NCI-H2171 treated with DMSO at 0.1 percent for 48 hours (cell line): ENCODE results near the gene SYNPO2.
"Not testable (repeated sequence)": the region's sequence is repeated elsewhere in the genome, so short reads cannot be mapped to it uniquely, and the experiment has no call there.

Experiments used
- DNase-seq: peaks from one replicate; lab custom pipeline; 2025; lab: John Stamatoyannopoulos, UW

Gene SYNPO2

GRCh38 chr4:119035951-119036737 lies 147.5 kb downstream of the SYNPO2 start:
- no peak for DNase-seq

DNA sequence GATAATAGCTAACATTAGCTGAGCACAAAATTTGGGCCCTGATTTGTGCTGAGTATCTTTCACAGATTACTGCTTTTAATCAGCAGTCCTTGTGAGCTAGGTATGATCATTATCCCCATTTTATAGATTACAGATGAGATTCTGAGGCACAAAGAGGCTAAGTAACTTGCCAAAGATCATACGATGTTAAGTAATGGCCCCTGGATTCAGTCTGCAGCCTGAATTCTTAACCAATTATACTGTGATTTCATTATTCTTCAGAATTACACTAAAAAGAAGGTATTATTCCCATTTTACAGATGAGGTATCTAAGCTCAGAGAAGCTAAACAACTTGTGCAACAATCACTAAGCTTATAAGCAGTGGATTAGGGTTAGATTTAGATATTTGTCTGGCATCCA lies 149.1 kb downstream of the SYNPO2 start:
- DNase-seq: no peak

GRCh38 chr4:119038116-119038841 lies 149.6 kb downstream of the SYNPO2 start:
- no peak for DNase-seq

DNA sequence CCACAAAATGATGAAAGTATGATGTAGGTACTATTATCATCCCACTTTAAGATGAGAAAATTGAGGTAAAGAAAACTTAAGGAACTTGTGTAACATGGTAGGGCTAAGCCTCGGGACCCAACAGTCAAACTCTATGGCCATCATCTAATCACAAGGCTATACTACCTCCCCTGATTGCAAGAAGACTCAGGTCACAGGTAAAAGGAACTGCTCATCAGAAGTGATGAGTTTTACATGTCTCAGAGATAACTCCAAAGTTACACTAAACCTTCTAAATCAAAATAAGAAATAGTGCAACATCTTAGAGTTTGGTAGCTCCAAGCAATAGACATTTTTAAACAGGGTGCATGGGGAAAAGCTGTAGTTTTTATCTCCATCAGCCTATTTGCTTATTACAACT lies 150.5 kb downstream of the SYNPO2 start:
- DNase-seq: no peak

- no peak for DNase-seq
Measured at GRCh38 chr4:119039779-119040178, 151.1 kb downstream of the SYNPO2 start.

- DNase-seq: no peak
Measured at GRCh38 chr4:119040261-119040660, 151.6 kb downstream of the SYNPO2 start.

GRCh38 chr4:119040694-119041185 lies 152.1 kb downstream of the SYNPO2 start:
- no peak for DNase-seq

- DNase-seq: no peak
Measured at GRCh38 chr4:119041396-119041795, 152.7 kb downstream of the SYNPO2 start.

DNA sequence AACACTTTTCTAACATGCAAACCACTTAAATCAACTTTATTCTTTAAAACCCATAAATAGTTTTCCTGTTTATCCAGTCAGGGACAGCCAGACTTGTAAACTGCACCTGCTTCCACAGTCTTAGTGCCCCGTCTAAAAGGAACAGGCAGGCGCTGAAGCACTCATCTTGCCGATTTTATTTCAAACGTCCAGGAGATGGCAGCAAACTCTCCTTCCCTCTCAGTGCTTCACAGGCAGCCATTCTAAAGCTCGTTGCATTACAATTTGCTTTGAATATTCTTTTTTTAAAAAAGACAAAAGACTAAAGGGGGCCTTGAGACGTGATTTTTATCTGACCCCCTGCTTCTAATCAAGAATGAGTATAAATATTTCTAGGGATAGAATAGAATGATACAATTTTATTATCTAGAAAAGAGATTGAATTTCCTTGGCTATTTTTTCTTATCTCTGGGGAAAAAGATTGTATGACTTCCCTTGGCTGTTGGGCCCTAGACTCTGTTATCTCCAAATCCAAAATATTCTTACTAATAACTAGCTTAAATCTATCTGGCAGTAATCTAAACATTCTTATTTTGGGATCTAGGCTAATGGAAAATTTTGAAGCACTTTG lies 153.4 kb downstream of the SYNPO2 start:
- peak; percentile 33 for DNase-seq

DNA sequence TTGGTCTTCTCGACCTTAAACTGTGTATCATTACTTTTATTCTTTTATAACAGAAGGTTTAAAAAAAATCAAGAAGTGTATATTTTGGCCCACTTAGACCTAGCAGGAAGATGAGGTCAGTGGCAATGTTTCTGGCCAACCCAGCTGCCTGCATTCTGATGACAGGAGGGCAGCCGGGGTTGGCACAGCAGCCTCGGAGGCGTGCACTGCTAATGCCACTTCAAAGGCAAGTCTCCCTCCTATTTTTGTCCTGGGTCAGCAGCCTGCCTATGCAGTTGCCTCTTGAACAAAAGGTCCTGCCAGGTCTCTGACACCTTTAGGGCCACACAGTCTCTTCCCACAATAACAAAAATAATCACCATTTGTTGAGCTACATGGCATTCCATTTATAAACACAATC lies 157.6 kb downstream of the SYNPO2 start:
- no peak for DNase-seq

DNA sequence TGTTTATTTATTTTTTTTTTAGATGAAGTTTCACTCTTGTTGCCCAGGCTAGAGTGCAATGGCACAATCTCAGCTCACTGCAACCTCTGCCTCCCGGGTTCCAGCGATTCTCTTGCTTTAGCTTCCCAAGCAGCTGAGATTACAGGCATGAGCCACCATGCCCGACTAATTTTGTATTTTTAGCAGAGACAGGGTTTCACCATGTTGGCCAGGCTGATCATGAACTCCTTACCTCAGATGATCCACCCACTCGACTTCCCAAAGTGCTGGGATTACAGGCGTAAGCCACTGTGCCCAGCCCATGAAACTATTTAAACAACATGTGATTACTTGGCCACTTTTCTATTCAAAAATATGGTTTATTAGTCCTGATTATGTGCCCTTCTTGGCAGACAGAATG lies 158.4 kb downstream of the SYNPO2 start:
- not testable (repeated sequence) for DNase-seq

GRCh38 chr4:119048446-119048845 lies 159.8 kb downstream of the SYNPO2 start:
- DNase-seq: no peak

GRCh38 chr4:119049342-119049741 lies 160.7 kb downstream of the SYNPO2 start:
- DNase-seq: no peak

GRCh38 chr4:119050527-119051090 lies 162.0 kb downstream of the SYNPO2 start:
- DNase-seq: no peak

DNA sequence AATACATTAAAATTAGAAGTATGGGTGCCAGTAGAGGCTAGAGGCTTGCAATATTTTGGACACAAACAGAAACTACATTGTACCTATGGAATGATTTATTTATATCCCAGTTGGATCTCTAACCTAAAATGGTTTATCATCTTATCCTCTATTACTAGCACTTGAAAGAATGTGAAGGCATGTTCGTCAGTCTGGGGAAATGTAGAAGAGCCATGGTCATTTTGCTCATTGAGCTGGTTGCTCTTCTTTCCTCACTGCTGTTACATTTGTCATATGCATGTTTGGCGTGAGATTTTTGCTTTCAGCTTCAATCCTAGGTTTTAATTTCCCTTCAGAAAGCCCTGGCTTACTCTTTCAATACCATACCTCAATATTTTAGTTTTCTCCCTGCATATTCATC lies 164.6 kb downstream of the SYNPO2 start:
- no peak for DNase-seq

DNA sequence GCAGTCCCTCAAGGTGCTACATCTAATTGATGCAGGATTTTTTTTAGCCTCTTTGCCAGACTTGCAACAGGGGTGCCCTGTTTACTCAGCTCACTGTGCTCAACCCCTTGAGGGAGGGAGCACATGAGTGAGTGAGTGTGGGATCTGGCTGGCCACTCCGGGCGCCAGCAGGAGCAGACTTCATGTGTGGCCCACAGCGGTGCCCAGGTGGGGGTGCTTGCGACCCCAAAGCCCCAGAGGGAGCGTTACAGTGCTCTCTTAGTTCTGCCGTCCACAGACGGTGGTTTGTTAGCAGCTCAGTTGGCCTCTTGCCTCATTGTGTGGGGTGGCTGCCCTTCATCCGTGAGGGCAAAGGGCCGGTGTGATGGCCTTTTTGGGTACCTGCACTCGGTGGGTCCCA lies 165.3 kb downstream of the SYNPO2 start:
- no peak for DNase-seq

DNA sequence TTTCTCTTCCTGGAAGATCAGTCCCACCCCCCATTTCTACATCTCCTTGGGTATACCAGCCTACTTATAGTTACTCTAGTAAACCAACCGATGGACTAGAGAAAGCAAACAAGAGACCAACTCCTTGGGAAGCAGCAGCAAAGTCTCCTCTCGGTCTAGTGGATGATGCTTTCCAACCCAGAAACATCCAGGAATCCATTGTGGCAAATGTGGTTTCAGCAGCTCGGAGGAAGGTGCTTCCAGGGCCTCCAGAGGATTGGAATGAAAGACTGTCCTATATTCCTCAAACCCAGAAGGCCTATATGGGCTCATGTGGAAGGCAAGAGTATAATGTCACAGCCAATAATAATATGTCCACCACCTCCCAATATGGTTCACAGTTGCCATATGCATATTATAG lies 168.8 kb downstream of the SYNPO2 start:
- no peak for DNase-seq

DNA sequence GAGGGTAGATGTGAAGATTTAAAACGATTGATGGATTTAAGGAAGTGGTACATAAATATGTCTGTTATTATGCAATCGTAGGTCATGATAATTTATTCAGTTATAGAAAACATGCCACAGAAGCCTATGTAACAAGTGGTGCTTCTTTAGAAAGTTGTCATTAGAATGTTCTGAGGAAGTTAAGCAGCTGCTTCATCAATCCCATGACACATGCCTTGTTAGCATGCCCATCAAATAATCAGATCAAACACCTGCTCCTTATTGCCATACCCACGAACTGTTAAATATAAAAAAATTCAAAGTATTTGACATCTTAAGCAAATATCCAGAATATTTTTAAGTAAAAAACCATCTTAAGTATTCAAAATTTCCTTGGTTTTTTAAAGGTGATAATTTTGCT lies 170.6 kb downstream of the SYNPO2 start:
- DNase-seq: no peak

DNA sequence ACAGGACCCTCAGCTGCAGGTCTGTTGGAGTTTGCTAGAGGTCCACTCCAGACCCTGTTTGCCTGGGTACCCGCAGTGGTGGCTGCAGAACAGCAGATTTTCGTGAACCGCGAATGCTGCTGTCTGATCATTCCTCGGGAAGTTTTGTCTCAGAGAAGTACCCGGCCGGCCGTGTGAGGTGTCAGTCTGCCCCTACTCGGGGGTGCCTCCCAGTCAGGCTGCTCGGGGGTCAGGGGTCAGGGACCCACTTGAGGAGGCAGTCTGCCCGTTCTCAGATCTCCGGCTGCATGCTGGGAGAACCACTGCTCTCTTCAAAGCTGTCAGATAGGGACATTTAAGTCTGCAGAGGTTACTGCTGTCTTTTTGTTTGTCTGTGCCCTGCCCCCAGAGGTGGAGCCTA lies 178.5 kb downstream of the SYNPO2 start:
- DNase-seq: not testable (repeated sequence)

GRCh38 chr4:119067670-119068360 lies 179.2 kb downstream of the SYNPO2 start:
- DNase-seq: not testable (repeated sequence)

GRCh38 chr4:119068529-119068962 lies 179.9 kb downstream of the SYNPO2 start:
- no peak for DNase-seq

DNA sequence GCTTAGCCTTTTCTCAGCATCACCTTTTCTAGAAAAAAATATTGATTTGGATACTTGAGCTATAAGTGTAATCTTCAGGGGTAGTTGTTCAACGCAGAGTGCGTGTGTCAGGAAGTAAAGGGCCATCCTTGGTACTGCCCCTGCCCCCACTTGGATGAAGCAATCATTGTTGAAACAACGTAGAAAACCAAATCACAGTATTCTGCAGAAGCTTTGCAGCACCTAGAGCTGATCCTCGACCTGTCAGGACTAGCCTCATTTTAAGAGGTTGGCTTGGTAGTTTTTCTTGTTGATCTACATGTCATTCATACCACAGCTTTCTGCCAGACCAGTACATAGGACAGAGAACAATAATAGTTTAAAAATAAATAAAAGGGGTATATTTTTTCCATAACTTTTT lies 181.6 kb downstream of the SYNPO2 start:
- no peak for DNase-seq
